GM13977 (cell line): ENCODE data around the gene STK26.

Source experiments
- DNase-seq: peaks from one replicate; pipeline ENCODE4 v3.0.0; 2012; ENCODE audit warnings: low spot score
- in situ Hi-C: fragments of 300-500 bp; cut with MboI; formaldehyde crosslinking; loops from one replicate; pipeline ENCODE4 v1.12.0; 2022; ENCODE audit warnings: low sequenced_read_pairs, low pct_unique_long_range_greater_than_20kb, mixed read lengths, inconsistent platforms; ENCODE audit not compliant: unreplicated experiment
- TF ChIP-seq, protein P1 (sequence below): IDR thresholded peaks from 2 replicates; pipeline ENCODE4 v1.5.1; 2012; ENCODE audit warnings: mild to moderate bottlenecking, control low read depth; ENCODE audit not compliant: insufficient read depth; ENCODE audit errors: extremely low read depth, missing control alignments

STK26 gene

GRCh38 chrX:132119821-132120515 lies 96.9 kb downstream of the STK26 start:
- in situ Hi-C loops: no loop called here
- TF ChIP-seq, protein P1, sequence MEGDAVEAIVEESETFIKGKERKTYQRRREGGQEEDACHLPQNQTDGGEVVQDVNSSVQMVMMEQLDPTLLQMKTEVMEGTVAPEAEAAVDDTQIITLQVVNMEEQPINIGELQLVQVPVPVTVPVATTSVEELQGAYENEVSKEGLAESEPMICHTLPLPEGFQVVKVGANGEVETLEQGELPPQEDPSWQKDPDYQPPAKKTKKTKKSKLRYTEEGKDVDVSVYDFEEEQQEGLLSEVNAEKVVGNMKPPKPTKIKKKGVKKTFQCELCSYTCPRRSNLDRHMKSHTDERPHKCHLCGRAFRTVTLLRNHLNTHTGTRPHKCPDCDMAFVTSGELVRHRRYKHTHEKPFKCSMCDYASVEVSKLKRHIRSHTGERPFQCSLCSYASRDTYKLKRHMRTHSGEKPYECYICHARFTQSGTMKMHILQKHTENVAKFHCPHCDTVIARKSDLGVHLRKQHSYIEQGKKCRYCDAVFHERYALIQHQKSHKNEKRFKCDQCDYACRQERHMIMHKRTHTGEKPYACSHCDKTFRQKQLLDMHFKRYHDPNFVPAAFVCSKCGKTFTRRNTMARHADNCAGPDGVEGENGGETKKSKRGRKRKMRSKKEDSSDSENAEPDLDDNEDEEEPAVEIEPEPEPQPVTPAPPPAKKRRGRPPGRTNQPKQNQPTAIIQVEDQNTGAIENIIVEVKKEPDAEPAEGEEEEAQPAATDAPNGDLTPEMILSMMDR: no peak
- DNase-seq: no peak

GRCh38 chrX:132120913-132121312 lies 97.8 kb downstream of the STK26 start:
- no peak for DNase-seq
- in situ Hi-C loops: no loop called here
- TF ChIP-seq, protein P1: no peak
